Pancreas (tissue), 10 donors: ENCODE measurements around the gene PNPLA1. TPM values are rescaled to one million over a fixed set of nuclear protein-coding genes. Genes with fewer than 3 reads are reported as not detected.

Experiments
- ATAC-seq, 4 donors: fragments of 200-7000 bp; cut with Tn5 transposase; one replicate each; pipeline versions ENCODE4 v1.8.0 to v1.9.1; 2020; ENCODE audit warnings: mild to moderate bottlenecking in 4 of 4, moderate library complexity in 4 of 4
- DNase-seq, 6 donors: peaks; one replicate each; pipeline ENCODE4 v3.0.0-alpha.2; 2020
- FAIRE-seq: peaks from 2 replicates; lab custom pipeline; 2012; peaks lifted over from hg19 to GRCh38; lab: Jason Lieb, UNC
- H3K27ac ChIP-seq, 4 donors: fragments of 200-600 bp; sonication (generic); 1 replicate in 3 of 4; 2 replicates in 1 of 4; pipeline versions ENCODE4 v1.5.0 to v1.8.0; 2020
- H3K27me3 ChIP-seq, 4 donors: fragments of 200-600 bp; one replicate each; pipeline ENCODE4 v1.8.0; 2021
- H3K36me3 ChIP-seq, 3 donors: fragments of 200-600 bp; sonication (generic) in 1 of 3; one replicate each; pipeline versions ENCODE4 v1.5.0 to v1.8.0; 2020 to 2021
- H3K4me1 ChIP-seq, 3 donors: fragments of 200-600 bp; one replicate each; pipeline ENCODE4 v1.8.0; 2021
- H3K4me3 ChIP-seq, 4 donors: fragments of 200-600 bp; sonication (generic) in 2 of 4; one replicate each; pipeline versions ENCODE4 v1.5.0 to v1.8.0; 2020 to 2021
- H3K9me3 ChIP-seq, 4 donors: fragments of 200-600 bp; one replicate each; pipeline ENCODE4 v1.8.0; 2021
- CTCF ChIP-seq, 4 donors: fragments of 200-600 bp; sonication (generic) in 3 of 4; IDR thresholded peaks; one replicate each; pipeline versions ENCODE4 v1.5.0 to v1.8.0; 2021; ENCODE audit warnings: antibody characterized with exemption in 4 of 4
- WGBS, 2 donors: extraction: QIAGEN DNeasy Blood & Tissue Kit; methylation state at CpG; one replicate each; pipeline ENCODE4 v1.1.7; 2013; 5-methylcytosine and 5-hydroxymethylcytosine counted together
- intact Hi-C, 3 donors: fragments of 100-400 bp; cut with DNase I; formaldehyde crosslinking; loops; one replicate each; pipeline versions ENCODE4 v1.11.1 to v1.14.2; 2022
- polyA plus RNA-seq, 2 donors: library from polyadenylated mRNA; stranded (reverse); fragments of 200-250 nt; gene quantifications; one replicate each; pipeline ENCODE4 v1.2.3, GENCODE V29; 2013
- total RNA-seq, 6 donors: library from RNA; stranded (reverse); fragmentation: NEBNext Ultra II Directional in 4 of 6; extraction: Animal tissue kit (Norgen Biotek cat#: 25700) in 4 of 6; gene quantifications; one replicate each; pipeline versions ENCODE4 v1.2.1 to v1.2.4, GENCODE V29; 2021 to 2023
- donor health status: healthy with polysubstance abuse.
- donor health status: DM: no; HTN: no; CAD: no; lungs with moderate emphysema.
- donor health status: DM: no; HTN: no; CAD: no.
- donor health status: control.
- donor health status: control.
- donor health status: Bipolar disorder and iron deficiency.
- donor health status: DM: yes; HTN: yes; CAD: no.
- donor health status: DM: no; HTN: no; CAD: no.
- donor health status: DM: no; HTN: no; CAD: no.
- donor health status: DM: yes; HTN: yes; CAD: no.

Gene PNPLA1
- total and polyA plus RNA-seq, 8 donors, result 0.12 TPM; not detected in 7

- no peak for ATAC-seq
These were observed 11.1 kb downstream of the PNPLA1 start for GRCh38 chr6:36280983-36281382.

GRCh38 chr6:36283608-36284007, 13.7 kb downstream of the PNPLA1 start:
- no peak for FAIRE-seq
- no peak for DNase-seq
- no peaks in the 10 kb centered on the region for H3K4me1 ChIP-seq
- peaks cover 0 to 6% (median 0%) of the 10 kb centered on the region in 4 donors for H3K27me3 ChIP-seq
- H3K4me3 ChIP-seq, result no peak overlapping the region
- H3K36me3 ChIP-seq, result no peaks in the 10 kb centered on the region
- intact Hi-C loops, result no loop called here
- 88 to 100% methylated on average over 1 of the region's 1 CpG for WGBS, 2 donors
- H3K9me3 ChIP-seq, result no peaks in the 10 kb centered on the region
- no peak for TF ChIP-seq CTCF (IDR thresholded peaks at IDR 0.05)
- no peak overlapping the region for H3K27ac ChIP-seq
- ATAC-seq, result no peak

More at GRCh38 chr6:36280983-36281382, 11.1 kb downstream of the PNPLA1 start:
- intact Hi-C loops, result no loop called here
- TF ChIP-seq CTCF (IDR thresholded peaks at IDR 0.05), result no peak
- no peak overlapping the region for H3K27ac ChIP-seq
- H3K27me3 ChIP-seq, result peaks cover 0 to 6% (median 0%) of the 10 kb centered on the region in 4 donors
- H3K4me1 ChIP-seq, result no peaks in the 10 kb centered on the region
- 85 to 92% methylated on average over 4 of the region's 4 CpGs for WGBS, 2 donors
- no peak overlapping the region for H3K4me3 ChIP-seq
- no peak for FAIRE-seq
- H3K9me3 ChIP-seq, result no peaks in the 10 kb centered on the region
- no peak for DNase-seq
- H3K36me3 ChIP-seq, result no peaks in the 10 kb centered on the region

GRCh38 chr6:36284359-36284758, 14.5 kb downstream of the PNPLA1 start:
- 82 to 95% methylated on average over 1 of the region's 1 CpG for WGBS, 2 donors
- no peak overlapping the region for H3K4me3 ChIP-seq
- FAIRE-seq, result no peak
- intact Hi-C loops, result no loop called here
- no peak for TF ChIP-seq CTCF (IDR thresholded peaks at IDR 0.05)
- no peak for ATAC-seq
- H3K4me1 ChIP-seq, result no peaks in the 10 kb centered on the region
- DNase-seq, result no peak
- no peaks in the 10 kb centered on the region for H3K9me3 ChIP-seq
- H3K27me3 ChIP-seq, result peaks cover 0 to 6% (median 0%) of the 10 kb centered on the region in 4 donors
- H3K36me3 ChIP-seq, result no peaks in the 10 kb centered on the region
- no peak overlapping the region for H3K27ac ChIP-seq

- H3K27me3 ChIP-seq, result peaks cover 0 to 6% (median 0%) of the 10 kb centered on the region in 4 donors
- FAIRE-seq (no peak), ATAC-seq (no peak), DNase-seq (no peak)
- no peaks in the 10 kb centered on the region for H3K36me3 ChIP-seq
- TF ChIP-seq CTCF (IDR thresholded peaks at IDR 0.05), result no peak
- intact Hi-C loops, result no loop called here
- H3K4me3 ChIP-seq, result no peak overlapping the region
- no peaks in the 10 kb centered on the region for H3K9me3 ChIP-seq
- no peaks in the 10 kb centered on the region for H3K4me1 ChIP-seq
- no peak overlapping the region for H3K27ac ChIP-seq
- 33 to 35% methylated on average over 26 of the region's 26 CpGs for WGBS, 2 donors
These were observed 15.4 kb downstream of the PNPLA1 start for GRCh38 chr6:36285187-36285671.

- peaks cover 0 to 6% (median 0%) of the 10 kb centered on the region in 4 donors for H3K27me3 ChIP-seq
- FAIRE-seq (no peak), DNase-seq (no peak), ATAC-seq (no peak)
- H3K4me1 ChIP-seq, result no peaks in the 10 kb centered on the region
- H3K4me3 ChIP-seq, result no peak overlapping the region
- H3K36me3 ChIP-seq, result no peaks in the 10 kb centered on the region
- TF ChIP-seq CTCF (IDR thresholded peaks at IDR 0.05), result no peak
- WGBS, 2 donors, result 86 to 87% methylated on average over 1 of the region's 1 CpG
- no peaks in the 10 kb centered on the region for H3K9me3 ChIP-seq
- H3K27ac ChIP-seq, result no peak overlapping the region
- intact Hi-C loops, result no loop called here
These were observed 15.9 kb downstream of the PNPLA1 start for GRCh38 chr6:36285797-36286196.
